ENCODE results near the gene NOP16. TPM values are rescaled to one million over a fixed set of nuclear protein-coding genes. Genes with fewer than 3 reads are reported as not detected.

The NOP16 gene
- total RNA-seq, 3 donors from 2014 or later (not counting 1 experiment from before 2014, with no cell fraction given), result 6.4 to 12.4 (median 12.1) TPM

DNA sequence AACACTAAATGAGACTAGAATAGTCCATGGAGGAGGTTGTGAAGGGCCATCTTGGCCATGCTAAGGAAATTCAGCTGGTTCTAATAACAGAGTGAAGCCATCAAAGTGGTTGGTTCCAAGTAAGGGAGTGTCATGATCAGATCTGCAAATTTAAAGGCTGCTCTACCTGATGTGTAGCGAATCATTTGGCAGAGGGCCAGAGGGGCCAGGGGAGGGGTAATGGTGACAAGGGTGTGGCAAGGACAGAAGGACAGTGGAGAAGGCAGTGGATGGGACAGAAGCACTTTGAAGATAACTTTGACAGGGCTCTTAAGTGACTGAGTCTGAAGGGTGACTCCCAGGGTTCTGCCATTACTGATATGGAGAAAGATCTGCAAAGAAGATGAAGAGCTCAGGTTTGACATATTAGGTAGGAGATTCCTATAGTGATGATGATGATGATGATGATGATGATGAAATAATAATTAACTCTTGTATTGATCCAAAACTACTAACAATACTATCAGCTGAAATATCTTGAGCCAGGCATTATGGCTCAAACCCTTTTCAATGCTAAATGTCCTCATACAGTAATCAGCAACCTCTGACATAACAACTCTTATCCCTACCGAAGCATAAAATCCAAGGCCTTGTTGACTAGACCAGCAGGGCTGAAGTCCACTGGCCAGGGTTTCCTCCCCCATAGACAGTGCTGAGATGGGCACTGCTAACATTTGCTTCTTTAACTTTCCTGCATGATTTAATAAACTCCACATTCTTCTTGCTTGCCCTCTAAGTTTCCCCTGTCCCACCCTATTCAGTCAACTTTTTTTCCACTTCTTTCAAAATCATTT is 46.9 kb downstream of the NOP16 start:
- no peaks in the 10 kb centered on the region for H3K9me3 Mint-ChIP-seq
- H3K36me3 Mint-ChIP-seq, result peaks cover 13% of the 10 kb centered on the region
- TF ChIP-seq, protein P1, sequence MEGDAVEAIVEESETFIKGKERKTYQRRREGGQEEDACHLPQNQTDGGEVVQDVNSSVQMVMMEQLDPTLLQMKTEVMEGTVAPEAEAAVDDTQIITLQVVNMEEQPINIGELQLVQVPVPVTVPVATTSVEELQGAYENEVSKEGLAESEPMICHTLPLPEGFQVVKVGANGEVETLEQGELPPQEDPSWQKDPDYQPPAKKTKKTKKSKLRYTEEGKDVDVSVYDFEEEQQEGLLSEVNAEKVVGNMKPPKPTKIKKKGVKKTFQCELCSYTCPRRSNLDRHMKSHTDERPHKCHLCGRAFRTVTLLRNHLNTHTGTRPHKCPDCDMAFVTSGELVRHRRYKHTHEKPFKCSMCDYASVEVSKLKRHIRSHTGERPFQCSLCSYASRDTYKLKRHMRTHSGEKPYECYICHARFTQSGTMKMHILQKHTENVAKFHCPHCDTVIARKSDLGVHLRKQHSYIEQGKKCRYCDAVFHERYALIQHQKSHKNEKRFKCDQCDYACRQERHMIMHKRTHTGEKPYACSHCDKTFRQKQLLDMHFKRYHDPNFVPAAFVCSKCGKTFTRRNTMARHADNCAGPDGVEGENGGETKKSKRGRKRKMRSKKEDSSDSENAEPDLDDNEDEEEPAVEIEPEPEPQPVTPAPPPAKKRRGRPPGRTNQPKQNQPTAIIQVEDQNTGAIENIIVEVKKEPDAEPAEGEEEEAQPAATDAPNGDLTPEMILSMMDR (IDR thresholded peaks at IDR 0.05), result no peak
- Histone ChIP-seq H3K27me3 (ENCODE audit: control insufficient read depth, insufficient read depth, low read length) (no peaks in the 10 kb centered on the region), H3K27ac (ENCODE audit: low read length) (no peak overlapping the region), H3K4me3 (ENCODE audit: low read length) (no peak overlapping the region), H3K9me3 (ENCODE audit: control insufficient read depth, insufficient read depth, low read length) (no peaks in the 10 kb centered on the region), H3K4me1 (ENCODE audit: control insufficient read depth, insufficient read depth, low read length) (no peaks in the 10 kb centered on the region), H3K36me3 (ENCODE audit: control insufficient read depth, insufficient read depth, low read length) (peaks cover 31% of the 10 kb centered on the region)
- intact Hi-C loops (cut with micrococcal nuclease), result no loop called here
- H3K4me1 Mint-ChIP-seq, result no peaks in the 10 kb centered on the region
- DNase-seq (no peak), ATAC-seq (no peak)
- H3K4me3 Mint-ChIP-seq, result no peak overlapping the region
- 99% methylated on average over 2 of the region's 2 CpGs for WGBS (ENCODE audit: insufficient coverage)
- no peaks in the 10 kb centered on the region for H3K27me3 Mint-ChIP-seq (ENCODE audit: low read depth in 2 of 2)
- H3K27ac Mint-ChIP-seq, result no peak overlapping the region

GRCh38 chr5:176339304-176339703 is 49.1 kb downstream of the NOP16 start:
- ATAC-seq (no peak), DNase-seq (no peak)
- TF ChIP-seq, protein P1 (IDR thresholded peaks at IDR 0.05), result no peak
- peaks cover 18% of the 10 kb centered on the region for H3K36me3 ChIP-seq (ENCODE audit: control insufficient read depth, insufficient read depth, low read length)
- no peaks in the 10 kb centered on the region for H3K4me1 ChIP-seq (ENCODE audit: control insufficient read depth, insufficient read depth, low read length)
- Mint-ChIP-seq H3K4me1 (no peaks in the 10 kb centered on the region), H3K36me3 (peaks cover 20% of the 10 kb centered on the region), H3K9me3 (no peaks in the 10 kb centered on the region), H3K4me3 (no peak overlapping the region), H3K27me3 (ENCODE audit: low read depth in 2 of 2) (no peaks in the 10 kb centered on the region), H3K27ac (no peak overlapping the region)
- H3K27me3 ChIP-seq (ENCODE audit: control insufficient read depth, insufficient read depth, low read length), result no peaks in the 10 kb centered on the region
- intact Hi-C loops (cut with micrococcal nuclease), result no loop called here
- WGBS (ENCODE audit: insufficient coverage), result 81% methylated on average over 3 of the region's 5 CpGs
- no peaks in the 10 kb centered on the region for H3K9me3 ChIP-seq (ENCODE audit: control insufficient read depth, insufficient read depth, low read length)
- H3K4me3 ChIP-seq (ENCODE audit: low read length), result no peak overlapping the region
- H3K27ac ChIP-seq (ENCODE audit: low read length), result no peak overlapping the region

DNA sequence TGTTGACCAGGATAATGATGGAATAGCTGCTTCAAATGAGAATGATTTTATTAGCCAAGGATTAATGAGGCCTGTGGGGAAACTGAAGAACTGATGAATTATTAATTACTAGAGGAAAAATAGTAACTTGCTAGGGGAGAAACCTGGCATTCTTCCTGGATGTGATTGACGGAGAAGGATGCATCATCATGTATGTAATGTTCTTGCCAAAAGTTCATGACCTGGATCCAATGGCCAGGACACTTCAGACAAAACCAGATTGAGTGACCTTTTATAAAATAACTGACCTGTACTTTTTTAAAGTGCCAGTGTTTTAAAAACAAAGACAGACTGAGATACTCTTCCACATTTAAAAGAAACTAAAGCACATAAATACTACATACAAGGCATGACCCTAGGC is 50.5 kb downstream of the NOP16 start:
- H3K4me3 ChIP-seq (ENCODE audit: low read length), result no peak overlapping the region
- ATAC-seq (no peak), DNase-seq (no peak)
- no peaks in the 10 kb centered on the region for H3K4me1 ChIP-seq (ENCODE audit: control insufficient read depth, insufficient read depth, low read length)
- no peaks in the 10 kb centered on the region for H3K27me3 Mint-ChIP-seq (ENCODE audit: low read depth in 2 of 2)
- intact Hi-C loops (cut with micrococcal nuclease), result no loop called here
- H3K4me3 Mint-ChIP-seq, result no peak overlapping the region
- WGBS (ENCODE audit: insufficient coverage), result 100% methylated on average over 1 of the region's 1 CpG
- peaks cover 18% of the 10 kb centered on the region for H3K36me3 ChIP-seq (ENCODE audit: control insufficient read depth, insufficient read depth, low read length)
- H3K9me3 Mint-ChIP-seq, result peaks cover 2 to 5% of the 10 kb centered on the region in 2 donors
- H3K27ac ChIP-seq (ENCODE audit: low read length), result no peak overlapping the region
- no peak overlapping the region for H3K27ac Mint-ChIP-seq
- no peaks in the 10 kb centered on the region for H3K4me1 Mint-ChIP-seq
- no peaks in the 10 kb centered on the region for H3K9me3 ChIP-seq (ENCODE audit: control insufficient read depth, insufficient read depth, low read length)
- no peaks in the 10 kb centered on the region for H3K27me3 ChIP-seq (ENCODE audit: control insufficient read depth, insufficient read depth, low read length)
- peaks cover 30% of the 10 kb centered on the region for H3K36me3 Mint-ChIP-seq
- TF ChIP-seq, protein P1 (IDR thresholded peaks at IDR 0.05), result no peak

Data from natural killer cell (primary cell).